Measurements from ENCODE around the gene C9orf85. TPM values are rescaled to one million over a fixed set of nuclear protein-coding genes. Genes with fewer than 3 reads are reported as not detected.

The C9orf85 gene
- polyA plus RNA-seq, 1 donor, result 15.7 TPM

DNA sequence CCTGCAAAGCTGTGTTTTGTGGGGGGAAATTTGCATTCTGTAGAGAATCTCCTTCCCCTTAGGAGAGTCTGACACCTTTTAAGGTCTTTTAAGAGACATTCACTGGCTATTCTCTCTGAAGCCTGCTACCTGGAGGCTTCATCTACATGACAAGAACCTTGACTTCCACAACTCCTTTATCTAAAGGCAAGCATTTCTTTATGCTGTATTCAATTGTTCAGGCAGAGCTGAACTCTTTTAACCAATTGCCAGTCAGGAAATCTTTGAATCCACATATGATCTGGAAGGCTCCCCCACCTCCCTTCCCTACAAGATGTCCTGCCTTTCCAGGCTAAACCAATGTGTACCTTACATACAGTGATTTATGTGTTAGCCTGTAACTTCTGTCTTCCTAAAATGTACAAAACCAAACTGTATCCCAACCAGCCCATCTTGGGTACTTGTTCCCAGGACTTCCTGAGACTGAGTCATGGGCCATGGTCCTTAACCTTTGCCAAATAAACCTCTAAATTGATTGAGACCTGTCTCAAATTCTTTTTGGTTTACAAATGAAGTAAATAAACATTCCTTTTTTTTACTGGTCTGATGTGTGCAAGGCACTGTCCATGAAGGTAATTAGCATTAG, 9.9 kb downstream of the C9orf85 start:
- H3K27me3 ChIP-seq (ENCODE audit: control insufficient read depth, insufficient read depth, low read length), result no peaks in the 10 kb centered on the region
- H3K36me3 ChIP-seq (ENCODE audit: control insufficient read depth, insufficient read depth, low read length), result peaks cover 3% of the 10 kb centered on the region
- no peak for DNase-seq
- no peak overlapping the region for H3K4me3 ChIP-seq (ENCODE audit: low read length)
- H3K9me3 ChIP-seq (ENCODE audit: control insufficient read depth, low read depth, low read length), result no peaks in the 10 kb centered on the region
- no peaks in the 10 kb centered on the region for H3K4me1 ChIP-seq (ENCODE audit: control insufficient read depth, insufficient read depth, low read length)
- H3K27ac ChIP-seq (ENCODE audit: low read length), result no peak overlapping the region

DNA sequence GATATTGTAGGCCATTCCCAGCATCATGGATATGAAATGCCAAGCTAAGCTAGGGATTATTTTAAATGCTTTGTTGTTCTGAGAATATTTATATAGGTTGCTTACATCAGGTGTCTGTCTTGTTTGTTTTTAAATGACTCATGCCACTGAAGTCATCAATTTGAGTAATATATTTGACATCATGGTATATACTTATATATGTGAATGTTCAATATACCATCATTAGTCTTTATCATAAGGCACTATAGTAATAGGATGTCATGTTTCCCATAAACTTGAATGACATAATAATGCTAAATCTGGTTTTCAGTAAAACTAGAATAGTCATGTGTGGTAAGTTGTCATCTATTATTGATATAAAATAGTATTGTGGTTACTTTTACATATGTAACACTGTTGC, 13.1 kb downstream of the C9orf85 start:
- Histone ChIP-seq H3K4me3 (ENCODE audit: low read length) (no peak overlapping the region), H3K36me3 (ENCODE audit: control insufficient read depth, insufficient read depth, low read length) (peaks cover 3% of the 10 kb centered on the region), H3K27me3 (ENCODE audit: control insufficient read depth, insufficient read depth, low read length) (no peaks in the 10 kb centered on the region), H3K27ac (ENCODE audit: low read length) (no peak overlapping the region), H3K4me1 (ENCODE audit: control insufficient read depth, insufficient read depth, low read length) (no peaks in the 10 kb centered on the region), H3K9me3 (ENCODE audit: control insufficient read depth, low read depth, low read length) (no peaks in the 10 kb centered on the region)
- no peak for DNase-seq

DNA sequence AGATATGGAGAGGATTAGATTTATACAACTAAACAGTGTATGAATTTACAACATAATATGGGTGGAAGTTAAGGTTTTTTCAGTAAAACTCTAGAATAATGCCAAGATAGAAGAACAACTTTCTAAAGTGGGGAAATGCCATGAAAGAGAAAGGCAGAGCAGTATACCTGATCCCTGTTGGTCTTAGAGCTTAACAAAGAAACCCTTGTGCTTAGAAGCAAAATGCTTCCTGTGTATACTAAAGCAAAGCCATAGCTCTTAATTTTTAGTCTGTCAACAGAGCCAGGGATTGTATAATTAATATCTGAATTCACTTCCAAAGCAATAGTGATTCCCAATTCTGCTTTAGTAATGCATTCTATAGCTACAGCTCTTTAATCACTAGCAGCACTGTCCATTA, 14.4 kb downstream of the C9orf85 start:
- Histone ChIP-seq H3K4me1 (ENCODE audit: control insufficient read depth, insufficient read depth, low read length) (no peaks in the 10 kb centered on the region), H3K27me3 (ENCODE audit: control insufficient read depth, insufficient read depth, low read length) (no peaks in the 10 kb centered on the region), H3K36me3 (ENCODE audit: control insufficient read depth, insufficient read depth, low read length) (peaks cover 3% of the 10 kb centered on the region), H3K4me3 (ENCODE audit: low read length) (no peak overlapping the region), H3K9me3 (ENCODE audit: control insufficient read depth, low read depth, low read length) (no peaks in the 10 kb centered on the region), H3K27ac (ENCODE audit: low read length) (no peak overlapping the region)
- no peak for DNase-seq

DNA sequence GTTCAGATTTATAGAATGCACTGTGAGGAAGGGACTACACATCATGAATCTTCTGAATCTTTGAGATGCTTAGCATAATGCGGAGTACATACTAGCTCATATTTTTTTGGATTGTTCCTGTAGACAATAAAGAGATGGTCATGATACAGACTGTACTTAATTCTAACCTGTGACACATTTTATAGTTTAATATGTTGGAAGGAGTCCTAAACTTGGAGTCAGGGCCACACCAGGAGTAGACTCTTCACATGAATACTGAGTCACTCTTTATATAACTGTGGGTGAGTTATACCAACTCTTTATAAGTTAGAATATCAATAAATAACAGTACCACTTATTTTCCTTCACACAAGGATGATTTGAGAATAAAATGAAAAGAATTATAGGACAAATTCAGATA, 16.9 kb downstream of the C9orf85 start:
- 100% methylated on average over 1 of the region's 1 CpG for WGBS (ENCODE audit: insufficient coverage, low lambda C conversion rate)
- no peak overlapping the region for H3K27ac ChIP-seq (ENCODE audit: low read length)
- no peaks in the 10 kb centered on the region for H3K9me3 ChIP-seq (ENCODE audit: control insufficient read depth, low read depth, low read length)
- H3K4me3 ChIP-seq (ENCODE audit: low read length), result no peak overlapping the region
- H3K36me3 ChIP-seq (ENCODE audit: control insufficient read depth, insufficient read depth, low read length), result no peaks in the 10 kb centered on the region
- no peaks in the 10 kb centered on the region for H3K4me1 ChIP-seq (ENCODE audit: control insufficient read depth, insufficient read depth, low read length)
- H3K27me3 ChIP-seq (ENCODE audit: control insufficient read depth, insufficient read depth, low read length), result no peaks in the 10 kb centered on the region
- no peak for DNase-seq

DNA sequence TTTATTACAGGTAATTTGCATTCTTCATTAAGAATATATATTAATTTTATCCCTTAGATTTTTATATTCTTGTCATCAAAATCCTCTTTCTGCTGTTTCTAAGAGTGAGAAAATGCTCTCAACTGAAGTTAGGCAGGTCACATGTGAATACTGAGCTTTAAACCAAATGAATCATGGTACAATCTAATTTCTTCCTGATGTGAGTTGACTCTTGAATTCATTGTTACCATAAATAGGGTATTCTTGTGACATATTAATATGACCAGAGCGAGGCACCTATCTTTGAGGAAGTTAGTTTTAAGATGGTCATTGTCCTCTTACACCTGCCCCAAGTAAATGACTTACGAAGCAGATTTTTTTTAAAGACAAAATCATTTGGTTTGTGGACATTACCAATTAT, 17.4 kb downstream of the C9orf85 start:
- DNase-seq, result no peak
- no peak overlapping the region for H3K27ac ChIP-seq (ENCODE audit: low read length)
- 100% methylated on average over 1 of the region's 2 CpGs for WGBS (ENCODE audit: insufficient coverage, low lambda C conversion rate)
- no peaks in the 10 kb centered on the region for H3K4me1 ChIP-seq (ENCODE audit: control insufficient read depth, insufficient read depth, low read length)
- H3K4me3 ChIP-seq (ENCODE audit: low read length), result no peak overlapping the region
- no peaks in the 10 kb centered on the region for H3K9me3 ChIP-seq (ENCODE audit: control insufficient read depth, low read depth, low read length)
- H3K27me3 ChIP-seq (ENCODE audit: control insufficient read depth, insufficient read depth, low read length), result no peaks in the 10 kb centered on the region
- H3K36me3 ChIP-seq (ENCODE audit: control insufficient read depth, insufficient read depth, low read length), result no peaks in the 10 kb centered on the region

DNA sequence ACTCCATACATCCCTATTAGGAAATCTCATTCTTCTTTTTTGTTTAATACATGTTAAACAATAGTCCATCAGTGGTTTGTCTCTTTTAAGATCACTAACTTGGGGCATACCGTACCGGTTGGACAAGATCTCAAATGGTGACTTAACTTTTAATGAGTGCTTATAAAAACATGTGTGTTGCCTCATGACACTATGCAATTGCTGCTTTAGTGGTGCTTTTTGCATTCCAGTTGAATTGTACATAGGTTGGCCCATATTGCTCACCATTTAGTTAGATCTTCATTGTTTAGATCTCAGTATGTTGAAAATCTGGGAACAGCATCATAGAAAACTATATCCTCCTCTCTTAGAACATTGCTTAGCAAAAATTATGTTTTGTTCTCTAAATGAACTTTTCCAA, 17.8 kb downstream of the C9orf85 start:
- Histone ChIP-seq H3K9me3 (ENCODE audit: control insufficient read depth, low read depth, low read length) (no peaks in the 10 kb centered on the region), H3K27me3 (ENCODE audit: control insufficient read depth, insufficient read depth, low read length) (no peaks in the 10 kb centered on the region), H3K4me1 (ENCODE audit: control insufficient read depth, insufficient read depth, low read length) (no peaks in the 10 kb centered on the region), H3K4me3 (ENCODE audit: low read length) (no peak overlapping the region), H3K27ac (ENCODE audit: low read length) (no peak overlapping the region), H3K36me3 (ENCODE audit: control insufficient read depth, insufficient read depth, low read length) (no peaks in the 10 kb centered on the region)
- no CpG with 5 or more reads among the region's 2 CpGs for WGBS (ENCODE audit: insufficient coverage, low lambda C conversion rate)
- DNase-seq, result no peak

DNA sequence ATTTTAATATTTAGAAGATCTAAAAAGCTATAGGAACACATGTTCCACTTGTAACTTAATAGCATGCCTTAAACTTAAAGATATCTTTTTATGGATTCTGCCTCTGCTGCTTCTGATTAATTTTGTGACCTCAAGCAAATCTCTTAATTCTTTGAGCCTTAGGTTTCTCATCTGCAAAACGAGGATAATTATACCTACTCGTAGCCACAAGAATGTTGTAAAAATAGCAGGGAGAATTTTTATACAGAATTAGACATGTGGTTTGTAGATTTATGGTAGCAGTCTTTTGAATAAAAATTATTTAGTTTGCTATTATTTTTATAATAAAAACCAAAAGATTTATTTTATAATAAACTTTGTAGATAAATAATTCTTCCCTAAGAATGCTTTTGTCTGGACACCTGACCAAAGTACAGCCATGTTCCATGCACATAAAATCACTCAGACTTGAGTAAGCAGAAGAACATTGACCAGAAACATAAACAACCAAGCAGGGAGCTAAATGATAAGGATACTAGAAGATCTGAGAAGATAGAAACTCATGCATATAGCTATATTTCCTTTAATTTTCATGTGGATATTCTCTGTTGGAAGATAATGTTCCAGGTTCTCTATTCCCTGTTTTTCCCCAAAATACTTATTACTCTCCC, 18.5 kb downstream of the C9orf85 start:
- no CpG with 5 or more reads among the region's 2 CpGs for WGBS (ENCODE audit: insufficient coverage, low lambda C conversion rate)
- no peak overlapping the region for H3K4me3 ChIP-seq (ENCODE audit: low read length)

DNA sequence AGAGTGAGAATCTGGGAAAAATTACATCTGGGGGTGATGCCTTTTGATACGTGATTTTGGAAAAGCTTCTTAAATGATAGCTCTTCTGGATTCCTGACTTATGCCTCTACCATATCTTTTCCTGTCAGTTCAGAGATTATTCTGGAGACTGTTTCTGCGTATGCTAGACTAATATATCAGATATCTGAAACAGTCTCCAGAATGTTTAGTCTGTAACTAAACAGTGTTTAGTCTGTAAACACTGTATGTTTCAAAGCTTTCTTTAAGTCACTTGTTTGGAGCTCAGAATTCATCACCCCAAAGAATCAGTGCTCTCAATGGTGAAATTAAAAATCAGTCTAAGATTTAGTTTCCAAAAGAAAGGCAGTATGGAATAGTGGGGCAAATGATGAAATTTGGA, 19.7 kb downstream of the C9orf85 start:
- Histone ChIP-seq H3K27me3 (ENCODE audit: control insufficient read depth, insufficient read depth, low read length) (no peaks in the 10 kb centered on the region), H3K4me3 (ENCODE audit: low read length) (no peak overlapping the region), H3K4me1 (ENCODE audit: control insufficient read depth, insufficient read depth, low read length) (no peaks in the 10 kb centered on the region), H3K27ac (ENCODE audit: low read length) (no peak overlapping the region), H3K9me3 (ENCODE audit: control insufficient read depth, low read depth, low read length) (no peaks in the 10 kb centered on the region), H3K36me3 (ENCODE audit: control insufficient read depth, insufficient read depth, low read length) (no peaks in the 10 kb centered on the region)
- WGBS (ENCODE audit: insufficient coverage, low lambda C conversion rate), result no CpG with 5 or more reads among the region's 2 CpGs
- no peak for DNase-seq

More for the DNA sequence above, 18.5 kb downstream of the C9orf85 start:
- no peaks in the 10 kb centered on the region for H3K36me3 ChIP-seq (ENCODE audit: control insufficient read depth, insufficient read depth, low read length)
- H3K9me3 ChIP-seq (ENCODE audit: control insufficient read depth, low read depth, low read length), result no peaks in the 10 kb centered on the region
- no peak overlapping the region for H3K27ac ChIP-seq (ENCODE audit: low read length)
- no peaks in the 10 kb centered on the region for H3K4me1 ChIP-seq (ENCODE audit: control insufficient read depth, insufficient read depth, low read length)
- H3K27me3 ChIP-seq (ENCODE audit: control insufficient read depth, insufficient read depth, low read length), result no peaks in the 10 kb centered on the region
- DNase-seq, result no peak

DNA sequence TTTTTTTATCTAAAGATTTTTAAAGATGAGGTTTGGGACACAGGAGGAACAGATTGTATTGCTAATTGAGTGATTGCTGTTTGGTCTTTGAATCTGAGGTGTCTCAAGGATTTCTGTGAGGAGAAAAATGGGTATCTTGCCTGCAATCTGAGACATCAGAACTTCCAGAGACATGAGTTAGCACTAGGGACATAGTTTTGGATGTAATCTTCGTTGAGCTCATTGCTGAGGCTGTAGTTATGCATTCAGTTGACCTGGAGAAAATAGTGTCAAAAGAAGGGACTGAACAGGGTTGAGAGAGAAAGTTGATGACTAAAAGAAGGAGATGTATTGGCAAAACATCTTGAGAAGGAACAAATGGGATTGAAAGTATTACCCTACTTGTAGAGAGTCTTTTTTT, 24.6 kb downstream of the C9orf85 start:
- no peak for DNase-seq
- 60% methylated on average over 1 of the region's 1 CpG for WGBS (ENCODE audit: insufficient coverage, low lambda C conversion rate)
- Histone ChIP-seq H3K9me3 (ENCODE audit: control insufficient read depth, low read depth, low read length) (no peaks in the 10 kb centered on the region), H3K4me1 (ENCODE audit: control insufficient read depth, insufficient read depth, low read length) (no peaks in the 10 kb centered on the region), H3K4me3 (ENCODE audit: low read length) (no peak overlapping the region), H3K27me3 (ENCODE audit: control insufficient read depth, insufficient read depth, low read length) (no peaks in the 10 kb centered on the region), H3K27ac (ENCODE audit: low read length) (no peak overlapping the region), H3K36me3 (ENCODE audit: control insufficient read depth, insufficient read depth, low read length) (no peaks in the 10 kb centered on the region)

DNA sequence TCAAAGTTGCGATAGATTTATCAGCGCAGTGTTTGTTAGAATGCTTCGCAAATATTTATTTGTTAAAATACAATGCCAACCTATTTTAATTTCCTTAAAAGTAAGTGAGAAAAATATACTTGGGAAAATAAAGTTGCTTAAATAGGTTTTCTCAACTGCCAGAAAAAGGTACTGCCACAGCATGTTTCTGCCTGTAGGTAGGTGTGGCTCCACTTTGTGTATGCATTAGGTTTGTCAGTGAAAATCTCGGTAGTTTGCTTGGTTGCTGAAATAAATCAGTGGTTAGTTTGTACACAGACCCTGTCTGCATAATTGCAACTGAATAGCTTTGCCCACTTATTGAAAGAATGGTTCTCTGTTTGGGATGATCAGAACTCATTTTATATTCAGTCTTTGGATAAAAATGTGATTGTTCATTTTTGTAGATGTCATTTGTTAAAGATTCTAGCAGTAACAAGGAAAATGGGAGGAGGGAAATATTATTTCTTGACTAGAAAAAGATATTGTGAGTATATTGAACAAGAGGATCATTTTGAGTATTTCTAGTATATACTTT, 25.7 kb downstream of the C9orf85 start:
- H3K9me3 ChIP-seq (ENCODE audit: control insufficient read depth, low read depth, low read length), result no peaks in the 10 kb centered on the region
- WGBS (ENCODE audit: insufficient coverage, low lambda C conversion rate), result 100% methylated on average over 1 of the region's 4 CpGs
- no peak overlapping the region for H3K4me3 ChIP-seq (ENCODE audit: low read length)
- no peak overlapping the region for H3K27ac ChIP-seq (ENCODE audit: low read length)
- no peaks in the 10 kb centered on the region for H3K27me3 ChIP-seq (ENCODE audit: control insufficient read depth, insufficient read depth, low read length)
- no peak for DNase-seq
- H3K36me3 ChIP-seq (ENCODE audit: control insufficient read depth, insufficient read depth, low read length), result no peaks in the 10 kb centered on the region
- H3K4me1 ChIP-seq (ENCODE audit: control insufficient read depth, insufficient read depth, low read length), result no peaks in the 10 kb centered on the region

DNA sequence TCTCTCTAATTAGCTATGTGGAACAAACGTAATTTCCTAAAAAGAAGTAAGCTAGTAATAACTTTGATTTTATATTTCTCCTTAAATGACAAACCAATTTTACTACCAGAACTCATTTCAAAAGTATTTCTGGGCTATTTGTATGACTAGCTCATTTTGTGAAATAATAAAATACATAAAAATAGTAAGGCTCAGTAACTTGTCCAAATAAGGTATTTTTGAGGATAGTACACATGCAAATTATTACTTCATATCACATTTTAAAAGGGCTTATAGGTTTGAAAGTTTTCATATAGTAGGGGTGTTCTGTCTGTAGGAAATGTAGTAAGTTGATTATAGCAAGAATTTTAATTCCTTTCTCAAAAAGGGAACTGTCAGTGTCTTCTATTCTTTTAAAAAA, 26.5 kb downstream of the C9orf85 start:
- H3K4me3 ChIP-seq (ENCODE audit: low read length), result no peak overlapping the region
- 89% methylated on average over 1 of the region's 1 CpG for WGBS (ENCODE audit: insufficient coverage, low lambda C conversion rate)
- H3K9me3 ChIP-seq (ENCODE audit: control insufficient read depth, low read depth, low read length), result no peaks in the 10 kb centered on the region
- H3K4me1 ChIP-seq (ENCODE audit: control insufficient read depth, insufficient read depth, low read length), result no peaks in the 10 kb centered on the region
- no peak for DNase-seq
- no peaks in the 10 kb centered on the region for H3K27me3 ChIP-seq (ENCODE audit: control insufficient read depth, insufficient read depth, low read length)
- no peak overlapping the region for H3K27ac ChIP-seq (ENCODE audit: low read length)
- no peaks in the 10 kb centered on the region for H3K36me3 ChIP-seq (ENCODE audit: control insufficient read depth, insufficient read depth, low read length)

Data from large intestine (tissue), 3 donors.